GM12878 (cell line): ENCODE measurements around the gene PRM1. TPM values are rescaled to one million over a fixed set of nuclear protein-coding genes. Genes with fewer than 3 reads are reported as not detected.

ENCODE experiments used
- CBX3 ChIP-seq: fragments of 200-600 bp; sonication (generic); IDR thresholded peaks from 2 replicates; pipeline ENCODE4 v1.6.1; 2016; ENCODE audit warnings: low read depth, borderline replicate concordance
- ESRRA ChIP-seq: IDR thresholded peaks from 2 replicates; pipeline ENCODE4 v1.6.1; 2012; ENCODE audit warnings: mild to moderate bottlenecking, low read length, improper control_type of control experiment
- ETV6 ChIP-seq, 2 experiments: fragments of 450-650 bp in 1 of 2; IDR thresholded peaks in 1 of 2; conservative IDR thresholded peaks in 1 of 2; 2 replicates each; pipeline ENCODE4 v1.6.1; 2014; ENCODE audit warnings: antibody characterized with exemption in 1 of 2, borderline replicate concordance in 1 of 2, low read depth in 1 of 2, mild to moderate bottlenecking in 1 of 2, moderate library complexity in 1 of 2
- FOS ChIP-seq: IDR thresholded peaks from 3 replicates; pipeline ENCODE4 v1.6.1; 2011; ENCODE audit warnings: borderline replicate concordance; ENCODE audit not compliant: insufficient read length; ENCODE audit errors: extremely low read depth
- IKZF1 ChIP-seq: fragments of 450-650 bp; conservative IDR thresholded peaks from 2 replicates; pipeline ENCODE4 v1.6.1; 2017; ENCODE audit warnings: antibody characterized with exemption, mild to moderate bottlenecking
- IRF4 ChIP-seq: IDR thresholded peaks from 2 replicates; pipeline ENCODE4 v1.6.1; 2011; ENCODE audit warnings: low read depth, low read length
- KDM1A ChIP-seq: fragments of 200-600 bp; sonication (generic); IDR thresholded peaks from 2 replicates; pipeline ENCODE4 v1.6.1; 2016; ENCODE audit warnings: borderline replicate concordance
- MTA2 ChIP-seq: fragments of 450-650 bp; IDR thresholded peaks from 2 replicates; pipeline ENCODE4 v1.6.1; 2016; ENCODE audit warnings: low read depth, mild to moderate bottlenecking, moderate library complexity
- MTA3 ChIP-seq: IDR thresholded peaks from 2 replicates; pipeline ENCODE4 v1.6.1; 2012; ENCODE audit warnings: low read length, inconsistent platforms, borderline replicate concordance
- NBN ChIP-seq: fragments of 450-650 bp; IDR thresholded peaks from 2 replicates; pipeline ENCODE4 v1.6.1; 2016
- NFIC ChIP-seq: IDR thresholded peaks from 2 replicates; pipeline ENCODE4 v1.6.1; 2012; ENCODE audit warnings: low read depth, mild to moderate bottlenecking, inconsistent platforms, low read length, moderate library complexity
- NR2C1 ChIP-seq: fragments of 450-650 bp; IDR thresholded peaks from 2 replicates; pipeline ENCODE4 v1.6.1; 2017; ENCODE audit warnings: antibody characterized with exemption, mild to moderate bottlenecking, moderate library complexity
- NRF1 ChIP-seq: conservative IDR thresholded peaks from 2 replicates; pipeline ENCODE4 v1.6.1; 2011; ENCODE audit warnings: mild to moderate bottlenecking, low read depth, low read length, improper control_type of control experiment
- RAD21 ChIP-seq: IDR thresholded peaks from 2 replicates; pipeline ENCODE4 v1.6.1; 2011; ENCODE audit warnings: mild to moderate bottlenecking, low read depth, low read length, moderate library complexity; ENCODE audit not compliant: insufficient read depth
- RB1 ChIP-seq: fragments of 450-650 bp; formaldehyde crosslinking; IDR thresholded peaks from 2 replicates; pipeline ENCODE4 v1.6.1; 2017; ENCODE audit warnings: mild to moderate bottlenecking, borderline replicate concordance
- REST ChIP-seq: IDR thresholded peaks from 2 replicates; pipeline ENCODE4 v1.6.1; 2012; ENCODE audit warnings: mild to moderate bottlenecking, low read depth, low read length
- SMAD1 ChIP-seq: fragments of 450-650 bp; IDR thresholded peaks from 2 replicates; pipeline ENCODE4 v1.6.1; 2018; ENCODE audit warnings: mild to moderate bottlenecking, low read depth; ENCODE audit not compliant: partially characterized antibody
- SPI1 ChIP-seq: IDR thresholded peaks from 2 replicates; pipeline ENCODE4 v1.6.1; 2011; ENCODE audit warnings: low read depth, mild to moderate bottlenecking, low read length, moderate library complexity, borderline replicate concordance; ENCODE audit not compliant: insufficient read depth
- SREBF2 ChIP-seq: IDR thresholded peaks from 2 replicates; pipeline ENCODE4 v1.6.1; 2012; ENCODE audit warnings: mild to moderate bottlenecking, low read length
- SRF ChIP-seq, 2 experiments: IDR thresholded peaks; 2 replicates each; pipeline ENCODE4 v1.6.1; 2011; ENCODE audit warnings: low read depth in 2 of 2, low read length in 2 of 2, mild to moderate bottlenecking in 1 of 2, moderate library complexity in 1 of 2
- STAT3 ChIP-seq: IDR thresholded peaks from 2 replicates; pipeline ENCODE4 v1.6.1; 2011; ENCODE audit warnings: low read depth, low read length, improper control_type of control experiment
- USF2 ChIP-seq: IDR thresholded peaks from 2 replicates; pipeline ENCODE4 v1.6.1; 2011; ENCODE audit warnings: low read depth, low read length, improper control_type of control experiment, borderline replicate concordance
- YY1 ChIP-seq: IDR thresholded peaks from 2 replicates; pipeline ENCODE4 v1.6.1; 2011; ENCODE audit warnings: low read depth, mild to moderate bottlenecking, low read length
- ZNF217 ChIP-seq: fragments of 450-650 bp; IDR thresholded peaks from 2 replicates; pipeline ENCODE4 v1.6.1; 2017; ENCODE audit warnings: antibody characterized with exemption, mild to moderate bottlenecking
- polyA plus RNA-seq, 11 experiments: library from polyadenylated mRNA; depleted of rRNA in 4 of 11; unstranded in 6 of 11; stranded (reverse) in 5 of 11; fragments of >200 nt; fragmentation: Nextera tagmentation in 4 of 11; fragmentation: Illumina TruSeq in 1 of 11; extraction: Ambion mirVana in 4 of 11; extraction: Trizol in 1 of 11; gene quantifications; 1 replicate in 1 of 11; 2 replicates in 10 of 11; pipeline versions ENCODE4 v1.2.1 to v1.2.3, GENCODE V29; 2011 to 2016; ENCODE audit warnings: inconsistent platforms in 2 of 11, missing spikeins in 2 of 11, low read depth in 1 of 11
- total RNA-seq, 4 experiments: library from RNA; depleted of rRNA in 3 of 4; stranded (reverse); fragments of >200 nt in 3 of 4; fragmentation: Illumina TruSeq in 1 of 4; extraction: Trizol in 1 of 4; gene quantifications; 2 replicates each; pipeline versions ENCODE4 v1.2.1 to v1.2.3, GENCODE V29; 2013 to 2021
- TF ChIP-seq, protein P1 (sequence below): fragments of 450-650 bp; IDR thresholded peaks from 2 replicates; pipeline ENCODE4 v1.6.1; 2017; ENCODE audit warnings: mild to moderate bottlenecking

PRM1 gene
- total and polyA plus RNA-seq, 10 of the 15 experiments (the other 5 are each of a cell fraction or from before 2014, with no cell fraction given): 0.20 TPM; not detected in 9

GRCh38 chr16:11327277-11328171, 46.4 kb upstream of the PRM1 start (continued):
- TF ChIP-seq NRF1 (no peak), REST (no peak), SMAD1 (no peak), IRF4 (peak; percentile 48; the same call in 1 of the 2 replicates), RB1 (no peak), NFIC (peak; percentile 70; the same call in 1 of the 2 replicates), RAD21 (peak; percentile 8; the same call in 1 of the 2 replicates), NBN (peak; percentile 75; the same call in 1 of the 2 replicates), ESRRA (no peak), SRF (IDR thresholded peaks at IDR 0.05; ENCODE audit: low read depth in 2 of 2, low read length in 2 of 2) (no peak), ZNF217 (peak; percentile 74), NR2C1 (no peak), YY1 (0 out of 2 replicates have a peak, but pooled peaks have one; percentile 21), MTA3 (peak; percentile 58; the same call in 1 of the 2 replicates), SREBF2 (no peak), USF2 (no peak), CBX3 (no peak), MTA2 (0 out of 2 replicates have a peak, but pooled peaks have one; percentile 53), FOS (no peak), SPI1 (peak; percentile 51; the same call in 1 of the 2 replicates), IKZF1 (peak; percentile 65), KDM1A (no peak), STAT3 (0 out of 2 replicates have a peak, but pooled peaks have one; percentile 15), ETV6 (conservative IDR thresholded peaks at IDR 0.05 in 1 of 2, IDR thresholded peaks at IDR 0.05 in 1 of 2; ENCODE audit: borderline replicate concordance in 1 of 2, low read depth in 1 of 2) (peak in 1 of 2 experiments; percentile 46; a peak in 1 of 4 replicates)
- TF ChIP-seq, protein P1, sequence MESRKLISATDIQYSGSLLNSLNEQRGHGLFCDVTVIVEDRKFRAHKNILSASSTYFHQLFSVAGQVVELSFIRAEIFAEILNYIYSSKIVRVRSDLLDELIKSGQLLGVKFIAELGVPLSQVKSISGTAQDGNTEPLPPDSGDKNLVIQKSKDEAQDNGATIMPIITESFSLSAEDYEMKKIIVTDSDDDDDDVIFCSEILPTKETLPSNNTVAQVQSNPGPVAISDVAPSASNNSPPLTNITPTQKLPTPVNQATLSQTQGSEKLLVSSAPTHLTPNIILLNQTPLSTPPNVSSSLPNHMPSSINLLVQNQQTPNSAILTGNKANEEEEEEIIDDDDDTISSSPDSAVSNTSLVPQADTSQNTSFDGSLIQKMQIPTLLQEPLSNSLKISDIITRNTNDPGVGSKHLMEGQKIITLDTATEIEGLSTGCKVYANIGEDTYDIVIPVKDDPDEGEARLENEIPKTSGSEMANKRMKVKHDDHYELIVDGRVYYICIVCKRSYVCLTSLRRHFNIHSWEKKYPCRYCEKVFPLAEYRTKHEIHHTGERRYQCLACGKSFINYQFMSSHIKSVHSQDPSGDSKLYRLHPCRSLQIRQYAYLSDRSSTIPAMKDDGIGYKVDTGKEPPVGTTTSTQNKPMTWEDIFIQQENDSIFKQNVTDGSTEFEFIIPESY: no peak
